Coronary artery (tissue), 2 donors: ENCODE measurements around the gene ROBO4.
A peak's percentile ranks its signal among the peaks of the same experiment; 100 is the strongest.

Experiments
- DNase-seq: peaks from one replicate; pipeline ENCODE4 v3.0.0-alpha.2; 2017; ENCODE audit warnings: low spot score
- H3K27ac ChIP-seq, 2 donors: fragments of 200-600 bp; sonication (generic); one replicate each; pipeline ENCODE4 v1.5.1; 2016 to 2019
- H3K4me3 ChIP-seq: fragments of 200-600 bp; sonication (generic); 2 replicates; pipeline ENCODE4 v1.5.1; 2016; ENCODE audit warnings: mild to moderate bottlenecking, moderate library complexity
- TF ChIP-seq, protein P1 (sequence below): fragments of 200-600 bp; sonication (generic); IDR thresholded peaks from one replicate; pipeline ENCODE4 v1.5.1; 2019; ENCODE audit warnings: antibody characterized with exemption

Gene ROBO4

DNA sequence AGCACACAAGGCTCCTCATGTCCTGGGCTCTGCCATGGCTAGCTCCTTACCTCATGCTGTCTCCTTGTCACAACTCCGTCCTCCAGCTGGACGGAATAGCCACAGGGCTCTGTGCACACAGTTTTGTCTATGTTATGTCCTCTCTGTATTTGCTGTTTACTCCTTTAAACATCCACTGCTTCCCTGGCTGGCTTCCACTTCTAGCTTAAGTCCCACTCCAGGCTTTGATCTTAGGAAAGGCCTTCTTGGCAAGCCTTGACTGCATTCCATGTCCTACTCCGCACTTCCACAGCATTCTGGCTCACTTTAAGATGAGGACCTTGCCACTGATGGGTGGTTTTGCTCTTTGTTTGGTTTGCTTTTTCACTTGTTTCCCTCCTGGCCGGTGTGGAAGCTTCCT is 55.4 kb downstream of the ROBO4 start:
- H3K27ac ChIP-seq, result no peak overlapping the region
- TF ChIP-seq, protein P1, sequence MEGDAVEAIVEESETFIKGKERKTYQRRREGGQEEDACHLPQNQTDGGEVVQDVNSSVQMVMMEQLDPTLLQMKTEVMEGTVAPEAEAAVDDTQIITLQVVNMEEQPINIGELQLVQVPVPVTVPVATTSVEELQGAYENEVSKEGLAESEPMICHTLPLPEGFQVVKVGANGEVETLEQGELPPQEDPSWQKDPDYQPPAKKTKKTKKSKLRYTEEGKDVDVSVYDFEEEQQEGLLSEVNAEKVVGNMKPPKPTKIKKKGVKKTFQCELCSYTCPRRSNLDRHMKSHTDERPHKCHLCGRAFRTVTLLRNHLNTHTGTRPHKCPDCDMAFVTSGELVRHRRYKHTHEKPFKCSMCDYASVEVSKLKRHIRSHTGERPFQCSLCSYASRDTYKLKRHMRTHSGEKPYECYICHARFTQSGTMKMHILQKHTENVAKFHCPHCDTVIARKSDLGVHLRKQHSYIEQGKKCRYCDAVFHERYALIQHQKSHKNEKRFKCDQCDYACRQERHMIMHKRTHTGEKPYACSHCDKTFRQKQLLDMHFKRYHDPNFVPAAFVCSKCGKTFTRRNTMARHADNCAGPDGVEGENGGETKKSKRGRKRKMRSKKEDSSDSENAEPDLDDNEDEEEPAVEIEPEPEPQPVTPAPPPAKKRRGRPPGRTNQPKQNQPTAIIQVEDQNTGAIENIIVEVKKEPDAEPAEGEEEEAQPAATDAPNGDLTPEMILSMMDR, result no peak
- H3K4me3 ChIP-seq, result no peak overlapping the region
- peak; percentile 43 for DNase-seq

DNA sequence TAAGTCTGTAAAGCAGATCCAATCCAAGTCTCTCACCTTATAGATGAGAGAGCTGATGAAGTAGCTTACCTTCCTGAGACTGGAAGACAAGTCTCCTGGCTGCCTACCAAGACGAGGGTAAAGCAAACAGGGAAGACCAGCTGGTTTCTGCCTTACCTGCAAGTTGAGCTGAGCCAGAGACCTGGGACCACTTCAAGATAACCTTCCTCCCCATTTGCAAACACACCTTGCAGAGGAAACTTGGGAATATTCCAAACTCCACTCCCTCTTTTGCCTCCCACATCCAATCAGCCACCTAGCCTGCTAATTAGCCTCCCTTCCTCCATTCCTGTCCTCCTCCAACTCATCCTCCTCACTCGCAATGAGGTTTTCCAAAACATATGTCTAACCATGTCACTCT is 55.8 kb downstream of the ROBO4 start:
- Histone ChIP-seq H3K27ac (no peak overlapping the region), H3K4me3 (no peak overlapping the region)
- TF ChIP-seq, protein P1, result no peak
- peak; percentile 26 for DNase-seq

DNA sequence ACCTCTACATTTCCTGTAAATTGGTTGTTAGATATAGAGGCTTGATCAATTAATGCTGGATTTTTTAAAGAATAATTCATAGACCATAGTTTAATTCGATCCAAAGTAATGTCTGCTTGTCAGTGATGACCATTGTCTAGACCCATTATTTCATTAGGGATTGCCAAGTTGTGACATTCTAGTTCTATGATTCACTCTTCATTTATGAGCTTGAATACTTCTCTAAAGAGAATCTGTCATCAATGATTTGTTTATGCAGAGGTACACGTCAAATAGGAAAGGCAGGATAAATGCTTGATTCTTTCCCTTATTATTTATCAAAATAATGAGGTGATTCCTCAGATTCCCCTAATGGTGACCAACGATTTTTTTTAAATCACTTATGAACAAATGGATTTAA is 56.5 kb downstream of the ROBO4 start:
- H3K27ac ChIP-seq, result no peak overlapping the region
- no peak overlapping the region for H3K4me3 ChIP-seq
- no peak for DNase-seq
- TF ChIP-seq, protein P1, result no peak

DNA sequence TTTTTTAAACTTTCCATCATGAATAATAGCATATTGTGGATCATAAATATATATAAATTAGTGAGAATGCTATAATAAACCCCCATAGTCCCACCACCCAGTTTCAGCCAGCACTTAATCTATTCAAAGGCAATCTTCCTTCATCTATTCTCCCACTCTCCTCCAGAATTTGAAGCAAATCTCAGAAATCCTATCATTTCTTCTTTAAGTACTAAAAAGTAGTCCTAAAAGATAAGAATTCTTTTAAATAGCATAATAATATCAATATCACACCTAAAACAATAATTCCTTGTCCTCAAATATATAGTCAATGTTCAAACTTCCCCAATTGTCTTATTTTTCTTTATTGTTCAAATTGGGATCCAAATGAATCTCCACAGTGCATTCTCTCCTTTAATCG is 57.0 kb downstream of the ROBO4 start:
- TF ChIP-seq, protein P1, result no peak
- no peak for DNase-seq
- no peak overlapping the region for H3K4me3 ChIP-seq
- H3K27ac ChIP-seq, result no peak overlapping the region

DNA sequence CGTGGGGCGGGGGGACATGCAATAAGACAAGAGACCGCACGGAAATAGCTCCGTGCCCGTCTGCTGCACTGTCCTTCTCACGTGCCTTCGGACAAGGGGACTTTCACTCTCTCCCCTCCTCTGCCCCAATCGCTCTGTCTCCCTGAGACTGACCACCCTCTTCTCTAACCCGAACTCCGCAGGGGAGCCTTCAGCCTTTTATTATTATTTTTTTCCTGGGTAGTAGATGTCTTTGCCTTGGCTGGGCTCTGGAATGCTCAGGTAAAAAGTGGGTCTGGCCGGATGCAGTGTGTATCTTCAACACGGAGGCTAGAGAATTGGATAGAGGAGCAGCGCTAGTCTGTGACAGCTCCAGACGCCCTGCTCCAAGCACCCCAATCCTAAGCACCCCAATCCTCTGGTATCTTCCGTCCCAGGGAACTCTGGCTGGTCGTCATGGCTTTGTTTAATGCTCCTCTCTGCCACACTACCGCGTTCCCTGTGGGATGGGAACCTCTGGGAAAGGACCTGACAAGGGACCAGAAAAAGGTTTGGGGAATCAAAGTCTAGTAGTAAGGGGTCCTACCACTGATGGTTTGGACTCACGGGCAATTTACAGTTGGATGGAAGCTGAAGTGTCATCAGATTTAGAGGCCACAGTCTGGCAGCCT is 57.6 kb downstream of the ROBO4 start:
- TF ChIP-seq, protein P1, result no peak
- Histone ChIP-seq H3K27ac (no peak overlapping the region), H3K4me3 (peak overlapping the region; percentile 72)
- peak; percentile 65 for DNase-seq

DNA sequence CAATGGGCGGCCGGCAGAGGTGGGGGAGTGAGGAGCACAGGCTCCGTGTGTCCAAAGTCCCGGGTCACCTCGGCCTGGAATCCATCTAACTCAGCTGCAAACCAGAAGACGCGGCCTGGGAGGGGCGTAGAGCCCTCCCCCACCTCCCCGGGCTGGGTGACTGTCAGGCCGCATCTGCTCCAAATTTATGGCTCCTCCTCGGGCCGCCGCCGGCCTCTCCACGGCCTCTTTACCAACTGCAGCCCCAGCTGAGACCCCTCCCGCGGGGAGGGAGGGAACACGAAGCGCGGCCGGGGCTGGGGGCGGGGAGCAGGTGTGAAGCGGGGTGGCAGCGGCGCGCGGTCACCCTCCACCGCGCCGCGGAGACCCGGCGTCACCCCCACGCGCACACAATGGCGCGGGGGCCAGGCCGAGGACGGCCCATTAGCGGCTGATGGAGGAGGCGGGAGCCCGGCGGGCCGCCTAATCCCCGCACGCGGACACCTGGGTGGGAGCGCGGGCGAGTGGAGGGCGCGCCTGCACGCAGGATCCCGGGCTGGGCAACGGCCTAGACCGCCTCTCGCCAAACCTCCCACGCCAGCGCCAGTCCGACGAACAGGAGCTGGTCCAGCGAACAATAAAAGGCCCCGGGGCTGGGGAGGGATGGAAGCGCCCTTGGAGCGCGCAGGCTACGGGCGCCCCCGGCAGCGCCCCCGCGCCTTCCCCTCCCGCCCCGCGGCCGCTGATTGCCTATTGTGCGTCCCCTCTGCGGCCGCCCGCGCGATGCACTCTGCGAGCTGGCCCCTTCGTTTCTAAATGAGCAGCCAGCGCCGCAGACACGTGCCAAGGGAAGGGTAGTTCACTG is 58.3 kb downstream of the ROBO4 start:
- Histone ChIP-seq H3K4me3 (peak overlapping the region; percentile 72), H3K27ac (no peak overlapping the region)
- peak; percentile 69 for DNase-seq
- TF ChIP-seq, protein P1, result no peak

DNA sequence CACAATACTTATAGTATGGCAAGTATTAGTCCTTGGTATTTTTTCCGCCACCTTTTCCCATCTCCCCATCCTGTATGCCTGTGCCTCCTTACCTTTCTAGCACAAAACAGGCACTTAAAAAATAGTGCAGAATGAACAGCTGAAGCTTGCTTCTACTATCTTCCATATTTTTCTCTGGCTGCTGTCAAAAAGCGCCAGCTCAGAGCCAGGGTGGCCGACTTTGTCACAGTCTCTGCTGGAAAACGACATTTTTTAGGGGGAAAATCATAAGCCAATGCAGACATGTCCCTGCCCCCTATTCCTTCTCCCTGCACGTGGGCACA is 58.9 kb downstream of the ROBO4 start:
- DNase-seq, result no peak
- no peak overlapping the region for H3K27ac ChIP-seq
- no peak overlapping the region for H3K4me3 ChIP-seq
- TF ChIP-seq, protein P1, result no peak
